ENCODE data around the gene ZNF830.
"Not testable (repeated sequence)": the region's sequence is repeated elsewhere in the genome, so short reads cannot be mapped to it uniquely, and the experiment has no call there.

The ZNF830 gene

GRCh38 chr17:34989473-34989872 is 28.1 kb downstream of the ZNF830 start:
- Histone ChIP-seq H3K4me3 (no peak overlapping the region), H3K27me3 (no peaks in the 10 kb centered on the region), H3K9me3 (no peaks in the 10 kb centered on the region), H3K4me1 (peaks cover 5% of the 10 kb centered on the region; the same call in 1 of the 2 replicates), H3K27ac (no peak overlapping the region), H3K4me2 (no peak overlapping the region), H3K36me3 (peaks cover 98% of the 10 kb centered on the region), H3K9ac (0 out of 2 replicates have a peak overlapping the region, but pooled peaks have one; percentile 6), H4K20me1 (peaks cover 8% of the 10 kb centered on the region; the same call in 1 of the 2 replicates)
- TF ChIP-seq Cebpa-rat (IDR thresholded peaks at IDR 0.05): no peak

GRCh38 chr17:34990921-34991365 is 29.6 kb downstream of the ZNF830 start:
- Histone ChIP-seq H3K9ac (no peak overlapping the region), H3K4me2 (no peak overlapping the region), H3K9me3 (no peaks in the 10 kb centered on the region), H3K36me3 (peaks cover 98% of the 10 kb centered on the region), H3K4me3 (no peak overlapping the region), H4K20me1 (peaks cover 8% of the 10 kb centered on the region; the same call in 1 of the 2 replicates), H3K27ac (no peak overlapping the region), H3K4me1 (peaks cover 5% of the 10 kb centered on the region; the same call in 1 of the 2 replicates), H3K27me3 (no peaks in the 10 kb centered on the region)
- TF ChIP-seq Cebpa-rat (IDR thresholded peaks at IDR 0.05): no peak

- Histone ChIP-seq H3K4me2 (no peak overlapping the region), H4K20me1 (peaks cover 8% of the 10 kb centered on the region; the same call in 1 of the 2 replicates), H3K36me3 (peaks cover 98% of the 10 kb centered on the region), H3K27me3 (no peaks in the 10 kb centered on the region), H3K9me3 (no peaks in the 10 kb centered on the region), H3K27ac (no peak overlapping the region), H3K4me1 (peaks cover 5% of the 10 kb centered on the region; the same call in 1 of the 2 replicates), H3K4me3 (no peak overlapping the region), H3K9ac (no peak overlapping the region)
- TF ChIP-seq Cebpa-rat (IDR thresholded peaks at IDR 0.05): no peak
Measured at GRCh38 chr17:34991606-34992005, 30.3 kb downstream of the ZNF830 start.

GRCh38 chr17:34993031-34993430 is 31.7 kb downstream of the ZNF830 start:
- Histone ChIP-seq H3K27ac (no peak overlapping the region), H3K36me3 (peaks cover 98% of the 10 kb centered on the region), H3K4me1 (peaks cover 5% of the 10 kb centered on the region; the same call in 1 of the 2 replicates)

GRCh38 chr17:34996422-34997285 is 35.3 kb downstream of the ZNF830 start:
- Histone ChIP-seq H3K9ac (0 out of 2 replicates have a peak overlapping the region, but pooled peaks have one; percentile 1), H3K4me1 (peaks cover under 1% of the 10 kb centered on the region; the same call in 1 of the 2 replicates), H3K9me3 (no peaks in the 10 kb centered on the region), H3K36me3 (peaks cover 99% of the 10 kb centered on the region), H3K4me2 (no peak overlapping the region), H4K20me1 (no peaks in the 10 kb centered on the region), H3K27ac (no peak overlapping the region), H3K4me3 (no peak overlapping the region), H3K27me3 (no peaks in the 10 kb centered on the region)
- TF ChIP-seq Cebpa-rat (IDR thresholded peaks at IDR 0.05): no peak

More at GRCh38 chr17:34993031-34993430, 31.7 kb downstream of the ZNF830 start:
- Histone ChIP-seq H4K20me1 (peaks cover 8% of the 10 kb centered on the region; the same call in 1 of the 2 replicates), H3K9ac (no peak overlapping the region), H3K4me3 (no peak overlapping the region), H3K4me2 (no peak overlapping the region), H3K27me3 (no peaks in the 10 kb centered on the region), H3K9me3 (no peaks in the 10 kb centered on the region)
- no peak for TF ChIP-seq Cebpa-rat (IDR thresholded peaks at IDR 0.05)

GRCh38 chr17:34997355-34997862 is 36.1 kb downstream of the ZNF830 start:
- Histone ChIP-seq H3K27me3 (no peaks in the 10 kb centered on the region), H3K9me3 (no peaks in the 10 kb centered on the region), H3K9ac (0 out of 2 replicates have a peak overlapping the region, but pooled peaks have one; percentile 1), H3K36me3 (peaks cover 99% of the 10 kb centered on the region), H3K4me2 (no peak overlapping the region), H3K4me3 (no peak overlapping the region), H4K20me1 (no peaks in the 10 kb centered on the region), H3K27ac (no peak overlapping the region), H3K4me1 (no peaks in the 10 kb centered on the region)
- no peak for TF ChIP-seq Cebpa-rat (IDR thresholded peaks at IDR 0.05)

GRCh38 chr17:34998205-34998604 is 36.9 kb downstream of the ZNF830 start:
- Histone ChIP-seq H3K9ac (no peak overlapping the region), H3K4me3 (no peak overlapping the region), H3K27ac (no peak overlapping the region), H3K4me2 (no peak overlapping the region), H3K9me3 (no peaks in the 10 kb centered on the region), H3K36me3 (peaks cover 99% of the 10 kb centered on the region), H4K20me1 (no peaks in the 10 kb centered on the region), H3K27me3 (no peaks in the 10 kb centered on the region), H3K4me1 (no peaks in the 10 kb centered on the region)
- TF ChIP-seq Cebpa-rat (IDR thresholded peaks at IDR 0.05): no peak

GRCh38 chr17:34999456-34999855 is 38.1 kb downstream of the ZNF830 start:
- no peaks in the 10 kb centered on the region for H3K27me3 ChIP-seq
- no peaks in the 10 kb centered on the region for H3K9me3 ChIP-seq
- H3K4me3 ChIP-seq: no peak overlapping the region
- H4K20me1 ChIP-seq: no peaks in the 10 kb centered on the region
- H3K4me2 ChIP-seq: no peak overlapping the region
- H3K4me1 ChIP-seq: no peaks in the 10 kb centered on the region
- no peak for TF ChIP-seq Cebpa-rat (IDR thresholded peaks at IDR 0.05)
- no peak overlapping the region for H3K27ac ChIP-seq
- H3K36me3 ChIP-seq: peaks cover 99% of the 10 kb centered on the region
- H3K9ac ChIP-seq: no peak overlapping the region

- not testable (repeated sequence) for H3K27me3 ChIP-seq, H3K9me3 ChIP-seq, H3K4me1 ChIP-seq, H3K9ac ChIP-seq, H4K20me1 ChIP-seq, H3K27ac ChIP-seq, H3K4me2 ChIP-seq, H3K4me3 ChIP-seq
- peaks cover 98% of the 10 kb centered on the region for H3K36me3 ChIP-seq
Measured at GRCh38 chr17:35000965-35001364, 39.6 kb downstream of the ZNF830 start.

GRCh38 chr17:35001549-35001948 is 40.2 kb downstream of the ZNF830 start:
- H3K9me3 ChIP-seq: no peaks in the 10 kb centered on the region
- no peak overlapping the region for H3K27ac ChIP-seq
- peaks cover 98% of the 10 kb centered on the region for H3K36me3 ChIP-seq
- no peaks in the 10 kb centered on the region for H3K27me3 ChIP-seq
- no peaks in the 10 kb centered on the region for H3K4me1 ChIP-seq
- no peak overlapping the region for H3K9ac ChIP-seq
- no peaks in the 10 kb centered on the region for H4K20me1 ChIP-seq
- no peak for TF ChIP-seq Cebpa-rat (IDR thresholded peaks at IDR 0.05)
- no peak overlapping the region for H3K4me3 ChIP-seq
- no peak overlapping the region for H3K4me2 ChIP-seq
